RWPE1 (cell line): ENCODE measurements around the gene RACGAP1.

Experiments
- CTCF ChIA-PET: fragments of 350-600 bp; sonication (Branson Sonifier 250); formaldehyde crosslinking; extraction: SDS; loops from one replicate; lab custom pipeline; 2021; lab: Yijun Ruan, JAX
- POLR2A ChIA-PET: fragments of 400-600 bp; formaldehyde crosslinking; extraction: SDS; loops from one replicate; lab custom pipeline; 2020; ENCODE audit warnings: antibody characterized with exemption; ENCODE audit not compliant: low non-redundant PET; lab: Yijun Ruan, JAX
- DNase-seq: peaks from one replicate; pipeline ENCODE4 v3.0.0; 2012; ENCODE audit warnings: low spot score
- H3K27ac ChIP-seq: fragments of 450-650 bp; 2 replicates; pipeline ENCODE4 v1.5.1; 2017
- TF ChIP-seq, protein P1 (sequence below): fragments of 450-650 bp; conservative IDR thresholded peaks from 2 replicates; pipeline ENCODE4 v1.5.1; 2017; ENCODE audit warnings: low read depth, mild to moderate bottlenecking

The RACGAP1 gene

DNA sequence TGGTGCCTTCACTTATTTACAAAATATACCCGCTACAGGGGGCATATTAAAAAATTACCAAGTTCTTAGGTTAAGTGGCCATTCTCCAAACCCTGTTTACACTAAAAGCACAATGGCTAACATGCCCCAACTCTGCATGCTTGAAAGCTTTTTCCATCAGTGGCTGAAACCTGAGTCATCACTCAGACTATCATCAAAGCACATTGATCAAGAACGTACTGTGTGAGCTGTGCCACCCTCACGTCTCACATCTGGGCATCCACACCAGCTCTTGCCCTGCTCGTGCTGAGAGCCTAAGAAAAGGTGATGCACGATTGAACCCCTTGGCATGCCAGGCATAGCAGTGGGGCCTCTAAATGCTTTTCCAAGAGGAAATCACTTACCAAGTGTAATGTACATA lies 39.3 kb downstream of the RACGAP1 start:
- no peak overlapping the region for H3K27ac ChIP-seq
- ChIA-PET POLR2A (no interaction called here), CTCF (no interaction called here)
- TF ChIP-seq, protein P1, sequence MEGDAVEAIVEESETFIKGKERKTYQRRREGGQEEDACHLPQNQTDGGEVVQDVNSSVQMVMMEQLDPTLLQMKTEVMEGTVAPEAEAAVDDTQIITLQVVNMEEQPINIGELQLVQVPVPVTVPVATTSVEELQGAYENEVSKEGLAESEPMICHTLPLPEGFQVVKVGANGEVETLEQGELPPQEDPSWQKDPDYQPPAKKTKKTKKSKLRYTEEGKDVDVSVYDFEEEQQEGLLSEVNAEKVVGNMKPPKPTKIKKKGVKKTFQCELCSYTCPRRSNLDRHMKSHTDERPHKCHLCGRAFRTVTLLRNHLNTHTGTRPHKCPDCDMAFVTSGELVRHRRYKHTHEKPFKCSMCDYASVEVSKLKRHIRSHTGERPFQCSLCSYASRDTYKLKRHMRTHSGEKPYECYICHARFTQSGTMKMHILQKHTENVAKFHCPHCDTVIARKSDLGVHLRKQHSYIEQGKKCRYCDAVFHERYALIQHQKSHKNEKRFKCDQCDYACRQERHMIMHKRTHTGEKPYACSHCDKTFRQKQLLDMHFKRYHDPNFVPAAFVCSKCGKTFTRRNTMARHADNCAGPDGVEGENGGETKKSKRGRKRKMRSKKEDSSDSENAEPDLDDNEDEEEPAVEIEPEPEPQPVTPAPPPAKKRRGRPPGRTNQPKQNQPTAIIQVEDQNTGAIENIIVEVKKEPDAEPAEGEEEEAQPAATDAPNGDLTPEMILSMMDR = no peak
- DNase-seq = no peak

DNA sequence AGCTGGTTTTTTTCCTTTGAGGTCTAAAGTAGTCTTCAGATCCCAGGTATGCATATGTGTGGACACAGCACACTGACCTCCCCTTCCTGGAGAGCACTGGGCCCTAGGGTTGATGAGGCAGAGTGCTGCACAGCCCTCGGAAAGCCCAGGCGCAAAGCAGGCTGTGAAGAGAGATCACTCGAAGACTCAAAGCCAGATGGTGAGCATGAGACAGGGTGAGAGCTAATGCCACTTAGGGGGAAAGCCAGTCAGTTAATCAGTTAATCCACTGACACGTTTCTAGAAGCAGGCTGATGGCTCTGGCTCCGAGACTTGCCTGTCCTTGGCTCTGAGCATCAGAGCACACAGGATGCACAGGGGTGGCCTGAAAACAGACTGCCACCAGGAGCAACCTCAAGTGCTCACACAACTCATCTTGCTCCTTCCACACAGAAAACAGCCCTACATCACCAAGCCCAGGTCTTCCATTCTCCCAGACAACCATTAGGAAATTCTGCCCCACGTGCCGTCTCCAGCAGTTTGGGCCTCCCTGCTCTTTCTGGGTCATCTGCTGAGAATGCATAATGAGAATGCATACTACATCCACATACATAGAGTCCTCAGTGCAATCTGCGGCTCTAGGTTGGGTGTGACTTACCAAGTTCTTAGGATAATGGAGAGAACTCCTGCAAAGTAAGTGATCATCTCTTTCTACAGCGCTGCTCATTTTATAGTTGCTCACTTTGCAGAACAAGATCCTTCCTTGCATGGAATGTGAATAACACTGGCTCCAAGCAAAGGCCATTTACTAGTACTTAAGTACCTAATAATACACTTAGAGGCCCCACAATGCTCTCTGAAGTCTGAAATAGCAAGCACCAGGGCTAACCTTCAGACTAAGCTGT lies 40.6 kb downstream of the RACGAP1 start:
- POLR2A ChIA-PET = no interaction called here
- DNase-seq = no peak
- peak overlapping the region; percentile 57 for H3K27ac ChIP-seq
- TF ChIP-seq, protein P1 = no peak
- CTCF ChIA-PET = interaction anchor here (0.6 to 1.2 kb wide), 3 partner anchors 18 to 118 kb away, joined by 3 to 4 read pairs (median 3); no protein-coding TSS in a partner anchor

DNA sequence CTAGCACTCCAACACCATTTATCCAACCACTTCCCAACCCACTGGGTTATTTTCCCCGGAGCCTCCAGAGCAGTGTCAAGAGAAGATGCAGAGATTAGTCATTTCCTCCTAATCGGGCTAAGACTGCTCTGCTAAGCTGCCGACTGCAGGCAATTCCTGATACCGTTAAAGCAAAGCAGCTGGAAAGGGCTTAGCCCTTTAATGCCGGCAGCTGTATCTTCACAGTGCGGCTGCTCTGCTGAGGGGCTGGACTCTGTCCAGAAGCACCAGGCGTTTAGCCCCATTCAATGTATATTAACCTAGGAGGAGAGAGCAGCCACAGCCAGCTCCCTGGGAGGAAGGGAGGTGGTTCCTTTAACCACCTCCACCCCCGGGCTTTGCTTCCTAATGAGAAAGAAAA lies 41.4 kb downstream of the RACGAP1 start:
- ChIA-PET POLR2A (no interaction called here), CTCF (interaction anchor here (0.6 to 1.3 kb wide), 3 partner anchors 21 to 117 kb away, joined by 3 to 5 read pairs (median 3); no protein-coding TSS in a partner anchor)
- TF ChIP-seq, protein P1 = no peak
- DNase-seq = peak; percentile 68
- H3K27ac ChIP-seq = peak overlapping the region; percentile 57

DNA sequence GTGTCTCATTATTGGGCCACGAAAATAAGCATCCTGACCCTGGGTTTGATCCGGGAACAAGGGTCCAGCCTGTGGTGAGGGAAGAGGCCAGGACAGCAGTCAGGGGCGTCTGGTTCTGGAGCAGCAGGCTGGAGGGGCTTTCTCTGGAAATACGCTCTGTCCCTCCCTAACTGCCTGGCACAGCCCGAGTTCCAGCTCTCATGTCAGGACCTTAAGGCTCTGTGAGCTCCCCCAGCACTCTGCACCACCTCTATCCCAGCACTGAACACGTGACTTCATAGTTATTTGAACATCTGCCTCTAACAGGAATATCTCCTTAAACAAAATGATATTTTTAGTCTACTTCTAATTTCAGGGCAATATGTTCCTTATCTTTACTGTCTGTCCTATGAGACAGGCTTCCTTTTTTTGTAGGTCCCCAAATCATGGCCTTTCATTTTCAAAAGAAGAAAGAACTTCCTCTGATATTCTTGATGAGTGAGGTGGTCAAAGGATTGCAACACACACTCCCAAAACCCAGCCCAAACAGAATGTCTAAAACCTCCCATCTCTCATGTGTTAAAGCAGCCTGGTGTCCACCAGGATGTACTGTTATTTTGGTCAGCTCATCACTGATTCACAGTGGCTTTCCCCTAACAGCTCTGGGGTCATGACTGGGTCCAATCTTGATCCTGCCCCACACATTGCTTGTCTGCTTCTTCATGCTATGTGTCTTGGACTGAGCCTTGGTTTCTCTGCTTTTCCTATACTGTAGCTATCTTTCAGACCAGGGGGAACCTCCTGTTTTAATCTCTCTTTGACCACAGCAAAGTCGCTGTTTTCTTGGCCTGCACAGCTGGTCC lies 42.8 kb downstream of the RACGAP1 start:
- DNase-seq = no peak
- H3K27ac ChIP-seq = no peak overlapping the region
- POLR2A ChIA-PET = interaction anchor here (0.6 kb wide), 1 partner anchor 268 kb away, joined by 9 read pairs; no protein-coding TSS in a partner anchor
- TF ChIP-seq, protein P1 = no peak
- CTCF ChIA-PET = interaction anchor here (0.6 to 1.3 kb wide), 3 partner anchors 15 to 368 kb away, joined by 4 to 7 read pairs (median 5); no protein-coding TSS in a partner anchor

DNA sequence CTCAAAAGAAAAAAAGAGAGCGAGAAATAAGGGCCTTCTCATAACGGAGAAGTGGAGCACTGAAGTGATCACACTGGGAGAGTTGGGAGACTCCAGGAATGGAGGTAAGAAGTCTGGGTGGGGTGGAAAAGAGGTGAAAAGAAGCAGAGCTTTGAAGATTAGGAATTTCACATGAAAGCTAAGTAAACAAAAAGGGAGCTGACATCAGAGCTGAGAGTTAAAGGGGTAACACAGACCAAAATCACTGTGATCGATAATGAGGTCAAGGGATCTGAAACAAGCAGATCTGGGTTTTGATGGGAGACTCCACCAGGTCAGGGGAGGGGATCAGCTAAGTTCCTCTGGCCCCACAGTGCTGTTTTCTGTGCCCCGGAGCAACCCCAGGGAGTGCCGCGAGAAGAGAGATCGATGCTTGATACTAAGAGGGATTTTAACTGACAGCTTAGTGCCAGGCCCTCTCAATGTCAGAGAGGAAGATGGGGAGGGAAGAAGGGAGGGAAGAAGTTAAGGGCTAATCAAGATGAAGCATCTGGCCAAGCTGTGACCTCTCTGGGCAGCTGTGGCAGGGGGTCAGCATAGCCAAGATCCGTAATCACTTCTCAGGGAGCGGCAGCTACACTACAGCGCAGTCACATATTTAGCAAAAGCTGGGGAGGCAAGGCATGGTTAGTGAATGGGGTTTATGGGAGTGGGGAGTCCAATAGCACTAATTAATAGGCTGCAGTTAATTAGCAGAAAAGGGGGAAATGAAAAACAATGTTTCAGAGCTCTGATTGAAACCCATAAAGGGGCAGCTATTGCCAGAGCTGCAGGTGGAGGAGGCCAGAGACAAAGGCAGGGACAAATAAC lies 44.6 kb downstream of the RACGAP1 start:
- CTCF ChIA-PET = interaction anchor here (0.7 to 1.8 kb wide), 4 partner anchors 14 to 140 kb away, joined by 3 to 6 read pairs (median 4); no protein-coding TSS in a partner anchor
- H3K27ac ChIP-seq = no peak overlapping the region
- POLR2A ChIA-PET = no interaction called here
- no peak for DNase-seq
- TF ChIP-seq, protein P1 = no peak
